ENCODE data around the gene KCNIP2.

Gene KCNIP2

DNA sequence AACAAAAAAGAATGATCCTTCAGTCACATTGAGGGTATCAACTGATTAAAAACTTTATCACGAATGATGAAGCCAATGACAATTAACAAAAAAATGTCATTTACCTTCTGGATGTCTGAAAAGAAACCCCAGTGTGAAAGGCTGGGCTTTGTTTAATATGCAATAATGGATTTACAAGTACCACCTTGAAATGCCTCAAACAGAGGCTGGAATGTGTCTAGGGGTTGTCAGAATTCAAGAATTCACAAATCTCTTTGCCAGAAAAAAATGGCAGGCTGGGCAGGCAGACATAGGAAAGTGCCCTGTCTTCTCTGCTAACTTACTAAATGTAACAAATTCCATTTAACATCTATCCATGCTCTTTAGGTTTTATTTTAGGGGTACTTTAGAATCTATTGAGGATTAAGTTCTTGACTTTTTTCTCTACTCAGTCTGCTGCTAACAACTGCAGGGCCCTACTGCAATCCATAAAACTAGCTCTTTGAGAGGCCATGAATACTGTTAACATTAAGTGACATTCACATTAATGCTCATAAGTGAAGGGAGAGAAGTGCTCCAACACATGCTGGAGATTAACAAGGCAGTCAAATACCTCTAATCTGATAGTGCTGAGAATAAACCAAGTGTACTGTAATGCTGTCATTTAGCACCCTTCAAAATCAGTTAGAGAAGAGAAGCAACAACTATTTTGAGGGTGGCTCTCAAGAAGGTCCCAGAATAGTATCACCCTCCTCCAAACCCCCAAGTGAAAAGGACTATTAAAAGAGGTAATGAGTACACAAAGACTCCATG lies 43.1 kb upstream of the KCNIP2 start:
- TF ChIP-seq EP300 (IDR thresholded peaks at IDR 0.05; ENCODE audit: borderline replicate concordance) = no peak
- TF ChIP-seq MAX (IDR thresholded peaks at IDR 0.05) = no peak
- no peak for TF ChIP-seq TEAD4 (IDR thresholded peaks at IDR 0.05)
- no peak for TF ChIP-seq YY1 (IDR thresholded peaks at IDR 0.05; ENCODE audit: low read depth)
- no peak for TF ChIP-seq FOXM1 (IDR thresholded peaks at IDR 0.05; ENCODE audit: borderline replicate concordance, low read depth)
- no peak for TF ChIP-seq TCF12 (IDR thresholded peaks at IDR 0.05; ENCODE audit: low read depth)
- no peak for TF ChIP-seq CEBPB (IDR thresholded peaks at IDR 0.05)
- TF ChIP-seq CREB1 (IDR thresholded peaks at IDR 0.05; ENCODE audit: low read depth) = no peak
- no peak for TF ChIP-seq ZBTB7A (IDR thresholded peaks at IDR 0.05; ENCODE audit: low read depth)
- no peak for TF ChIP-seq EGR1 (IDR thresholded peaks at IDR 0.05)
- TF ChIP-seq RAD21 (IDR thresholded peaks at IDR 0.05; ENCODE audit: low read depth) = no peak
- no peak for TF ChIP-seq TAF1 (IDR thresholded peaks at IDR 0.05; ENCODE audit: low read depth)
- TF ChIP-seq NFIC (IDR thresholded peaks at IDR 0.05) = no peak
- TF ChIP-seq REST (IDR thresholded peaks at IDR 0.05; ENCODE audit: low read depth) = no peak

DNA sequence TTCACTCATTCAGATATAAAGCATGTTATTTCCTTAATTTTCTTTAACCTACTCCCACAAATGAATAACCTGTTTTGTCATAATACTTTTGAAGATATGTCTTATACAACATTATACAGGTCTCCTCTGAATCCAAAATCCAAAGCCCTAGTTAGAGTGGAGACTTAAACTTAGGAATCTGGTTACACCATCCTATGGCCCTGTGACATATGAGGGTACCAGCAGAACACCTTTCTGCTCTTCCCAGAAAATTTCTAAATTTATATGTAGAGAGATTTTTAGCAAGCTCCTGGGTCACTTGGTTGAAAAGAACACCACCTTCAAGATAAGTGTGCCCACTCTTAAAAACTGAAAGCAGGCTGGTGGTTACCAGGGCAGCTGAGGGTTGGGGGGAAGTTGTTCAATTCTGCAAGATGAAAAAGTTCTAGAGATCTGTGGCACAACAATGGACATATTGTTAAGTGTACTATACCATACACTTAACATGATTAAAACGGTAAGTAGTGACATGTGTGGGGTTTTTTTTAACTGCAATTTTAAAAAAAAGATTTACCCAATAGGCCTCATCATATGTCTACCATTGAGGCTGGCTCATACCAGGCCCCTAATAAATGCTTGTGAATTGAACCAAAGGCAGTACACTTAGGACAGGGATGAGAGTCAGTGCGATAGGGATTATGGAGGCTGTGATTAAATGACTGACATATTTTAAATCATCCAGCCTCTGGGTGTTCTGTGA lies 37.6 kb upstream of the KCNIP2 start:
- TF ChIP-seq FOXM1 (IDR thresholded peaks at IDR 0.05; ENCODE audit: borderline replicate concordance, low read depth) (no peak), TAF1 (IDR thresholded peaks at IDR 0.05; ENCODE audit: low read depth) (no peak), CREB1 (IDR thresholded peaks at IDR 0.05; ENCODE audit: low read depth) (no peak), CEBPB (IDR thresholded peaks at IDR 0.05) (no peak), EGR1 (IDR thresholded peaks at IDR 0.05) (no peak)

GRCh38 chr10:101880232-101880573 lies 36.6 kb upstream of the KCNIP2 start:
- TF ChIP-seq MAX (IDR thresholded peaks at IDR 0.05) = no peak
- no peak for TF ChIP-seq TAF1 (IDR thresholded peaks at IDR 0.05; ENCODE audit: low read depth)
- TF ChIP-seq TEAD4 (IDR thresholded peaks at IDR 0.05) = no peak
- TF ChIP-seq RAD21 (IDR thresholded peaks at IDR 0.05; ENCODE audit: low read depth) = no peak
- TF ChIP-seq EGR1 (IDR thresholded peaks at IDR 0.05) = no peak

DNA sequence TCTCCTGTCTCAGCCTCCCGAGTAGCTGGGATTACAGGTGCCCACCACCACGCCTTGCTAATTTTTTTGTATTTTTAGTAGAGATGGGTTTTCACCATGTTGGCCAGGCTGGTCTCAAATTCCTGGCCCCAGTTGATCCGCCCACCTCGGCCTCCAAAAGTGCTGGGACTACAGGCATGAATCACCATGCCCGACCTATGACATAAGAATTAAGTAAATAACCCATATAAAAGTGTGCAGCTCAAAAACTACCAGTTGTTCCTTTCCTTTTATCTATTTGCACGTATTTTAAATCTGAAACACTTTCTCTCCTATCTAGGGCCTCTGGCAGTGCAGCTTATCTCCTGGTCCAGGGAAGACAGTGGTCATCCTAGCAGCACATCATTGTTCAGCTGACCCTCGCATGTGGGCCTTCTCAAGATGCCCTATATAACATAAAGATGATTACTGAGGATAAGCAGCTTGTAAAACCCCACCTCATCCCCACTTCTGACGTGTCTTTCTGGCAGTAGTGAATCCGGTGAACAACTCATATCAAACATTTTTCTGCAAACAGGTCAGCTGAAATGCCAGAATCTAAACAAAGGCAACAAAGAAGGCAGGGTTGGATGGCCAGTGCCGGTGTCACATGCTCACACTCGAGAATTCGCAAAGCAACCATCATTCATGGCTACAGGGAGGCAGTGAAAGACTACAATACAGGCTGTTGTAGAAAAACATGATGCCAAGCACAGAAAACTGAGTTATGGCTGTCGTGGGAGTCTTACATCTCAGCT lies 36.0 kb upstream of the KCNIP2 start:
- no peak for TF ChIP-seq YY1 (IDR thresholded peaks at IDR 0.05; ENCODE audit: low read depth)
- TF ChIP-seq REST (IDR thresholded peaks at IDR 0.05; ENCODE audit: low read depth) = no peak
- no peak for TF ChIP-seq FOXM1 (IDR thresholded peaks at IDR 0.05; ENCODE audit: borderline replicate concordance, low read depth)
- no peak for TF ChIP-seq MAX (IDR thresholded peaks at IDR 0.05)

- TF ChIP-seq CREB1 (IDR thresholded peaks at IDR 0.05; ENCODE audit: low read depth) (no peak), TEAD4 (IDR thresholded peaks at IDR 0.05) (no peak), MAX (IDR thresholded peaks at IDR 0.05) (no peak), RAD21 (IDR thresholded peaks at IDR 0.05; ENCODE audit: low read depth) (no peak), REST (IDR thresholded peaks at IDR 0.05; ENCODE audit: low read depth) (no peak), EP300 (IDR thresholded peaks at IDR 0.05; ENCODE audit: borderline replicate concordance) (no peak), FOXM1 (IDR thresholded peaks at IDR 0.05; ENCODE audit: borderline replicate concordance, low read depth) (no peak), NFIC (IDR thresholded peaks at IDR 0.05) (no peak), EGR1 (IDR thresholded peaks at IDR 0.05) (no peak), YY1 (IDR thresholded peaks at IDR 0.05; ENCODE audit: low read depth) (no peak), TCF12 (IDR thresholded peaks at IDR 0.05; ENCODE audit: low read depth) (no peak), TAF1 (IDR thresholded peaks at IDR 0.05; ENCODE audit: low read depth) (no peak), CEBPB (IDR thresholded peaks at IDR 0.05) (no peak), ZBTB7A (IDR thresholded peaks at IDR 0.05; ENCODE audit: low read depth) (no peak)
- TF ChIP-seq, protein P1, sequence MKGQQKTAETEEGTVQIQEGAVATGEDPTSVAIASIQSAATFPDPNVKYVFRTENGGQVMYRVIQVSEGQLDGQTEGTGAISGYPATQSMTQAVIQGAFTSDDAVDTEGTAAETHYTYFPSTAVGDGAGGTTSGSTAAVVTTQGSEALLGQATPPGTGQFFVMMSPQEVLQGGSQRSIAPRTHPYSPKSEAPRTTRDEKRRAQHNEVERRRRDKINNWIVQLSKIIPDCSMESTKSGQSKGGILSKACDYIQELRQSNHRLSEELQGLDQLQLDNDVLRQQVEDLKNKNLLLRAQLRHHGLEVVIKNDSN (IDR thresholded peaks at IDR 0.05) = no peak
Observed at GRCh38 chr10:101878869-101879268, 35.3 kb upstream of the KCNIP2 start.
